Measurements from ENCODE around the gene CRISPLD2. TPM values are rescaled to one million over a fixed set of nuclear protein-coding genes. Genes with fewer than 3 reads are reported as not detected.

Gene CRISPLD2
- total RNA-seq, 1 experiment from 2014 or later = 9.4 TPM

DNA sequence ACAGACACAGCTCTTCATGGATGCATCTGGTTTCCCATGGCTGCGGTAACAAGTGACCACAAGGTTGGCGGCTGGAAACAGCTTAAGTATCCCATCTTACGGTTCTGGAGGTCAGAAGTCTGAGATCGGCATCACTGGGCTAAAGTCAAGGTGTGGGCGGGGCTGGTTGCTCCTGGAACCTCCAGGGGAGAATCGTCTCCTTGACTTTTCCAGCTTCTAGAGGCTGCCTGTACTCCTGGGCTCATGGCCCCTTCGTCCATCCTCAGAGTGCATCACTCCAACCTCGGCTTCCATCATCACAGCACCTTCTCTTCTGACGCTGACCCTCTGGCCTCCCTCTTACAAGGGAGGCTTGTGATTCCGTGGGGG is 12.9 kb upstream of the CRISPLD2 start (continued):
- TF ChIP-seq ZNF512 (CRISPR knock-in tag; IDR thresholded peaks at IDR 0.05; ENCODE audit: borderline replicate concordance) (no peak), JAZF1 (CRISPR knock-in tag; IDR thresholded peaks at IDR 0.05) (no peak), ATF2 (CRISPR knock-in tag; IDR thresholded peaks at IDR 0.05; ENCODE audit: borderline replicate concordance, low read depth) (no peak), TCF7 (CRISPR knock-in tag; IDR thresholded peaks at IDR 0.05; ENCODE audit: low read depth) (no peak), FOXJ3 (CRISPR knock-in tag; IDR thresholded peaks at IDR 0.05; ENCODE audit: borderline replicate concordance) (no peak), ZNF138 (CRISPR knock-in tag; conservative IDR thresholded peaks at IDR 0.05) (no peak), CREB1 (CRISPR knock-in tag; IDR thresholded peaks at IDR 0.05) (no peak)
- TF ChIP-seq, protein P1, sequence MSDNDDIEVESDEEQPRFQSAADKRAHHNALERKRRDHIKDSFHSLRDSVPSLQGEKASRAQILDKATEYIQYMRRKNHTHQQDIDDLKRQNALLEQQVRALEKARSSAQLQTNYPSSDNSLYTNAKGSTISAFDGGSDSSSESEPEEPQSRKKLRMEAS (CRISPR knock-in tag; IDR thresholded peaks at IDR 0.05) = no peak

DNA sequence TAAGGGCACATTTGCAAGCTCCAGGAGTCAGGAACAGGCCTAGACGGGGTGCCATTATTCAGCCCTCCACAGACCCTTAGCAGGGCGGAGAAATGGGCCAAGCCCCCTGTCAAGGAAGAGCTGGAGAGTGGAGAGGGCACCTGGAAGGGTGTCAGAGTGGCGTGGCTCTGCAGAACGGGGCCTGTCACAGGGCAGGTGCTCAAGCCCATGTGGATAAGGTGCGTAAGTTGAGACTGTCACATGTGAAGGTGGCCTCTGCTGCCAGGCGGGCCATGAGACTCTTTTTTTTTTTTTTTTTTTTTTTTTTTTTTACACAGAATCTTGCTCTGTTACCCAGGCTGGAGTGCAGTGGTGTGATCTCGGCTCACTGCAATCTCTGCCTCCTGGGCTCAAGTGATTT is 12.0 kb upstream of the CRISPLD2 start:
- POLR2A ChIA-PET = interaction anchor here (1.1 kb wide), 1 partner anchor 11 kb away, joined by 3 read pairs; no protein-coding TSS in a partner anchor
- peaks cover 7% of the 10 kb centered on the region for H3K9me3 Mint-ChIP-seq
- no peaks in the 10 kb centered on the region for H3K36me3 Mint-ChIP-seq
- peaks cover 4% of the 10 kb centered on the region for H3K27me3 Mint-ChIP-seq (ENCODE audit: low read depth)
- peaks cover 5% of the 10 kb centered on the region; the same call in 1 of the 2 replicates for H3K4me1 Mint-ChIP-seq
- ATAC-seq (no peak), DNase-seq (ENCODE audit: low spot score) (no peak)
- no peak overlapping the region for H3K27ac Mint-ChIP-seq
- CTCF ChIA-PET = interaction anchor here (0.8 kb wide), 1 partner anchor 117 kb away, joined by 5 read pairs; no protein-coding TSS in a partner anchor
- no peak overlapping the region for H3K4me3 Mint-ChIP-seq
- TF ChIP-seq, protein P2, sequence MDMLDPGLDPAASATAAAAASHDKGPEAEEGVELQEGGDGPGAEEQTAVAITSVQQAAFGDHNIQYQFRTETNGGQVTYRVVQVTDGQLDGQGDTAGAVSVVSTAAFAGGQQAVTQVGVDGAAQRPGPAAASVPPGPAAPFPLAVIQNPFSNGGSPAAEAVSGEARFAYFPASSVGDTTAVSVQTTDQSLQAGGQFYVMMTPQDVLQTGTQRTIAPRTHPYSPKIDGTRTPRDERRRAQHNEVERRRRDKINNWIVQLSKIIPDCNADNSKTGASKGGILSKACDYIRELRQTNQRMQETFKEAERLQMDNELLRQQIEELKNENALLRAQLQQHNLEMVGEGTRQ (CRISPR knock-in tag; IDR thresholded peaks at IDR 0.05) = no peak
- TF ChIP-seq CREM (CRISPR knock-in tag; IDR thresholded peaks at IDR 0.05) (no peak), NR3C1 (CRISPR knock-in tag; conservative IDR thresholded peaks at IDR 0.05; ENCODE audit: low read depth) (no peak), IRF2 (CRISPR knock-in tag; IDR thresholded peaks at IDR 0.05; ENCODE audit: borderline replicate concordance, low read depth) (no peak), GABPB1 (CRISPR knock-in tag; IDR thresholded peaks at IDR 0.05) (no peak), CBFB (CRISPR knock-in tag; IDR thresholded peaks at IDR 0.05; ENCODE audit: low read depth) (no peak), ATF3 (CRISPR knock-in tag; conservative IDR thresholded peaks at IDR 0.05) (no peak), SMAD4 (CRISPR knock-in tag; IDR thresholded peaks at IDR 0.05) (no peak), ZBTB21 (CRISPR knock-in tag; IDR thresholded peaks at IDR 0.05; ENCODE audit: borderline replicate concordance) (no peak), ZMAT4 (CRISPR knock-in tag; IDR thresholded peaks at IDR 0.05) (no peak), ZBTB43 (CRISPR knock-in tag; IDR thresholded peaks at IDR 0.05) (no peak), TEAD4 (CRISPR knock-in tag; IDR thresholded peaks at IDR 0.05) (no peak), EMX1 (CRISPR knock-in tag; IDR thresholded peaks at IDR 0.05) (no peak), ZNF219 (CRISPR knock-in tag; IDR thresholded peaks at IDR 0.05; ENCODE audit: borderline replicate concordance) (no peak), RELA (CRISPR knock-in tag; IDR thresholded peaks at IDR 0.05; ENCODE audit: borderline replicate concordance) (no peak), ZNF532 (CRISPR knock-in tag; IDR thresholded peaks at IDR 0.05; ENCODE audit: borderline replicate concordance) (no peak)
- TF ChIP-seq, protein P3, sequence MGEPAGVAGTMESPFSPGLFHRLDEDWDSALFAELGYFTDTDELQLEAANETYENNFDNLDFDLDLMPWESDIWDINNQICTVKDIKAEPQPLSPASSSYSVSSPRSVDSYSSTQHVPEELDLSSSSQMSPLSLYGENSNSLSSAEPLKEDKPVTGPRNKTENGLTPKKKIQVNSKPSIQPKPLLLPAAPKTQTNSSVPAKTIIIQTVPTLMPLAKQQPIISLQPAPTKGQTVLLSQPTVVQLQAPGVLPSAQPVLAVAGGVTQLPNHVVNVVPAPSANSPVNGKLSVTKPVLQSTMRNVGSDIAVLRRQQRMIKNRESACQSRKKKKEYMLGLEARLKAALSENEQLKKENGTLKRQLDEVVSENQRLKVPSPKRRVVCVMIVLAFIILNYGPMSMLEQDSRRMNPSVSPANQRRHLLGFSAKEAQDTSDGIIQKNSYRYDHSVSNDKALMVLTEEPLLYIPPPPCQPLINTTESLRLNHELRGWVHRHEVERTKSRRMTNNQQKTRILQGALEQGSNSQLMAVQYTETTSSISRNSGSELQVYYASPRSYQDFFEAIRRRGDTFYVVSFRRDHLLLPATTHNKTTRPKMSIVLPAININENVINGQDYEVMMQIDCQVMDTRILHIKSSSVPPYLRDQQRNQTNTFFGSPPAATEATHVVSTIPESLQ (CRISPR knock-in tag; IDR thresholded peaks at IDR 0.05) = no peak

All from WTC11 (cell line).